ENCODE data around the gene GRAMD1B.

GRCh38 chr11:123665306-123665705 is 235.2 kb downstream of the GRAMD1B start:
- TF ChIP-seq CTCF (IDR thresholded peaks at IDR 0.05) (no peak), POLR2AphosphoS5 (IDR thresholded peaks at IDR 0.05) (no peak)

Data from breast epithelium (tissue), 3 donors.